Lower leg skin (tissue), 4 donors: ENCODE results near the gene PCGF1. TPM values are rescaled to one million over a fixed set of nuclear protein-coding genes. Genes with fewer than 3 reads are reported as not detected.

Source experiments
- DNase-seq, 2 donors: peaks; one replicate each; pipeline ENCODE4 v3.0.0-alpha.2; 2019; ENCODE audit warnings: low spot score in 2 of 2
- H3K4me3 ChIP-seq: fragments of 200-600 bp; sonication (generic); 2 replicates; pipeline ENCODE4 v1.5.1; 2017; ENCODE audit warnings: mild to moderate bottlenecking, low read depth; ENCODE audit not compliant: poor library complexity, severe bottlenecking
- POLR2A ChIP-seq, 2 donors: fragments of 450-650 bp; IDR thresholded peaks; one replicate each; pipeline ENCODE4 v1.6.1; 2016 to 2017; ENCODE audit warnings: antibody characterized with exemption in 2 of 2, mild to moderate bottlenecking in 1 of 2, moderate library complexity in 1 of 2
- whole genome bisulfite sequencing, 2 donors: methylation state at CpG; one replicate each; pipeline ENCODE4 v1.1.5; 2018; 5-methylcytosine and 5-hydroxymethylcytosine counted together
- intact Hi-C: fragments of 100-400 bp; cut with DNase I; formaldehyde crosslinking; loops from one replicate; pipeline ENCODE4 v1.15.0; 2023; ENCODE audit warnings: low total_unique reads
- total RNA-seq, 4 donors: library from RNA; depleted of rRNA; stranded (reverse); fragments of >200 nt; gene quantifications; one replicate each; pipeline ENCODE4 v1.1.0, GENCODE V29; 2016
- TF ChIP-seq, protein P1 (sequence below), 3 donors: fragments of 450-650 bp; IDR thresholded peaks; one replicate each; pipeline ENCODE4 v1.5.1; 2016; ENCODE audit warnings: antibody characterized with exemption in 3 of 3, mild to moderate bottlenecking in 3 of 3, moderate library complexity in 2 of 3

PCGF1 gene
- total RNA-seq, 4 donors from 2014 or later = 13.3 to 38.4 (median 24.1) TPM

- DNase-seq = peak; percentile 71 to 92
- WGBS, 2 donors = 44 to 56% methylated on average over 5 of the region's 5 CpGs
- TF ChIP-seq, protein P1, sequence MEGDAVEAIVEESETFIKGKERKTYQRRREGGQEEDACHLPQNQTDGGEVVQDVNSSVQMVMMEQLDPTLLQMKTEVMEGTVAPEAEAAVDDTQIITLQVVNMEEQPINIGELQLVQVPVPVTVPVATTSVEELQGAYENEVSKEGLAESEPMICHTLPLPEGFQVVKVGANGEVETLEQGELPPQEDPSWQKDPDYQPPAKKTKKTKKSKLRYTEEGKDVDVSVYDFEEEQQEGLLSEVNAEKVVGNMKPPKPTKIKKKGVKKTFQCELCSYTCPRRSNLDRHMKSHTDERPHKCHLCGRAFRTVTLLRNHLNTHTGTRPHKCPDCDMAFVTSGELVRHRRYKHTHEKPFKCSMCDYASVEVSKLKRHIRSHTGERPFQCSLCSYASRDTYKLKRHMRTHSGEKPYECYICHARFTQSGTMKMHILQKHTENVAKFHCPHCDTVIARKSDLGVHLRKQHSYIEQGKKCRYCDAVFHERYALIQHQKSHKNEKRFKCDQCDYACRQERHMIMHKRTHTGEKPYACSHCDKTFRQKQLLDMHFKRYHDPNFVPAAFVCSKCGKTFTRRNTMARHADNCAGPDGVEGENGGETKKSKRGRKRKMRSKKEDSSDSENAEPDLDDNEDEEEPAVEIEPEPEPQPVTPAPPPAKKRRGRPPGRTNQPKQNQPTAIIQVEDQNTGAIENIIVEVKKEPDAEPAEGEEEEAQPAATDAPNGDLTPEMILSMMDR (IDR thresholded peaks at IDR 0.05) = no peak
- no peak for TF ChIP-seq POLR2A (IDR thresholded peaks at IDR 0.05)
- intact Hi-C loops = no loop called here
- H3K4me3 ChIP-seq = no peak overlapping the region
Measured at GRCh38 chr2:74540291-74540690, 32.8 kb upstream of the PCGF1 start.

- no peak for DNase-seq
- WGBS, 2 donors = 70 to 77% methylated on average over 7 of the region's 7 CpGs
- TF ChIP-seq, protein P1 (IDR thresholded peaks at IDR 0.05) = no peak
- H3K4me3 ChIP-seq = no peak overlapping the region
- intact Hi-C loops = no loop called here
Measured at GRCh38 chr2:74538881-74539339, 31.4 kb upstream of the PCGF1 start.

DNA sequence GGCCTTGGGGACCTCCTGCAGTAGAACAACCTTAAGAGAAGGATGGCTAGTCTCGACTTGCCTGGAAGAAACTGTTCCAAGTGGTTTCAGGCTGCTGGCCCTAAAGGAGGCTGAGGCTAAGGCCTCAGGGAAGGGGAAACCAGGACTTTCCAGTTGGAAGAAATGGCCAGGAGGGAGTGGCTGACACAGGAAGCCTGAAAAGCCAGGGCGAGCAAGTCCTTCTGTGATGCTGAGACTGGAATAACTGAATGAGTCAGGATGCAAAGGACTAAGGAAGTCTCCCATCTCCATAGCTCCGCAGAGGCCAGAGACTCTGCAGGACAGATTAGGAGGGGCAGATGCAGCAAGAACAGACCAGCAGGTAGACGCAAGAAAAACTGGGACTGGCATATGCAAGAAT lies 29.6 kb upstream of the PCGF1 start:
- no peak for TF ChIP-seq POLR2A (IDR thresholded peaks at IDR 0.05)
- TF ChIP-seq, protein P1 (IDR thresholded peaks at IDR 0.05) = no peak
- intact Hi-C loops = no loop called here

GRCh38 chr2:74536166-74536950 lies 28.9 kb upstream of the PCGF1 start:
- intact Hi-C loops = no loop called here
- no peak for DNase-seq
- H3K4me3 ChIP-seq = no peak overlapping the region
- WGBS, 2 donors = 77% methylated on average over 21 to 22 of the region's 23 CpGs
- TF ChIP-seq, protein P1 (IDR thresholded peaks at IDR 0.05) = no peak
- TF ChIP-seq POLR2A (IDR thresholded peaks at IDR 0.05) = no peak

More for the DNA sequence above, 29.6 kb upstream of the PCGF1 start:
- WGBS, 2 donors = 50 to 54% methylated on average over 4 of the region's 4 CpGs
- no peak overlapping the region for H3K4me3 ChIP-seq
- DNase-seq = no peak

DNA sequence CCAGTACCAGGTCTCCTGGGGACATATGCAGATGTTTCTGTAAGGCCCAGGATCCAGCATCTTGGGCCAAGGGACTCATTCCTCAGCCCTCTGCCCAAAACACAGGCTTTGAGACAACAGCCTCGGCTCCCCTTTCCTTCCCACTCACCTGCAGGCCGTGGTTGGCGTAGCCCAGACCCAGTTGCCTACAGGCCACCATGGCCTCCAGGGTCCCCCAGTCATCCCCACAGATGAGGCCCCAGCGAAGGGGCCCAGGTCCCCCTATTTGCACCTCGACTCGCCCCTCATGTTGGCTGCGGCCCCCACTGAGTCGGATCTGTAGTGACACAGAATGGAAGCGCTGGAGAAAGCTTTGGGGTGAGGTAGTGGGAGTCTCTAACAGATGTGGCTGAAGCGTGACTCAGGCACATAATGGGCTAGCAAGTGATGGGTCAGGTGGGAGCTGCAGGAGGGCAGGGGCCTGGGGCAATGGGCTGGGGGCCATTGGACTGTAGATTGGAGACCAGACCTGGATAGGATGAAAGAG lies 28.0 kb upstream of the PCGF1 start:
- no peak overlapping the region for H3K4me3 ChIP-seq
- WGBS, 2 donors = 87 to 92% methylated on average over 10 of the region's 10 CpGs
- TF ChIP-seq POLR2A (IDR thresholded peaks at IDR 0.05) = no peak
- TF ChIP-seq, protein P1 (IDR thresholded peaks at IDR 0.05) = no peak
- no peak for DNase-seq
- intact Hi-C loops = no loop called here
